EH (cell line): ENCODE data around the gene ATP8B3.
"Not testable (repeated sequence)": the region's sequence is repeated elsewhere in the genome, so short reads cannot be mapped to it uniquely, and the experiment has no call there.

Experiments
- DNase-seq: peaks from one replicate; pipeline ENCODE4 v3.0.0-alpha.2; 2015; ENCODE audit warnings: low read depth

The ATP8B3 gene

DNA sequence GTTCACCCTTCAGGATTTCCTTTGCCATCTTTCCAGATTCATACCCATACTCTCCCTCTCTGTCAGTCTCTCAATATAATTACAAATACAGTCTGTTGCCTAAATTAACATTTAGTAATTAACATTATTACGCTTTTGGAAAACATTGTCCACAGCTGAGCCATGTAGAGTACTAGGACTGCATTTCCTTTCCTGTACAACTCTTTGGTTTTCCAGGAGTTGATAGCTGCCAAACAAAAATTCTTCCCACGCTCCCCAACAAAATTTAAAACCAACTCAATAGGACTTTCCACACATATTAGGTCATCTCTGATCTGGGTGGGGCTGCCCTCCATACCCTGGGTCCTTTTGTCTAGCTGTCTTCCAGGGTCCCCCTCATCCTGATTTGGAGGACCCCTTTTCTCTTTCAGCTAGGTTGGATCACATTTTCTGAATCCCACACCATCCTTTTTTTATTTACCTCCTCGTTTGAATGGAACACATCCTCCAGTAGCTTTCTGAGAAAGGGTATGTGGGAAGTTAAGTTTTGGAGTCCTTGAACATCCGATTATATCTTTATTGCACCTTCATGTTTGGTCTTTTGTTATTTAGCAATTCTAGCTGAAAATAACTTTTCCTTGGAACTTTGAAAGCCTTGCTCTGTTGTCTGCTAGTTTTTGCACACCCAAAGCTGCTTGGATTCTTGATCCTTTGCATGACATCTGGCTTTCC lies 41.1 kb downstream of the ATP8B3 start:
- no peak for DNase-seq

- no peak for DNase-seq
Measured at GRCh38 chr19:1769645-1769985, 42.5 kb downstream of the ATP8B3 start.

GRCh38 chr19:1768918-1769644 lies 43.0 kb downstream of the ATP8B3 start:
- DNase-seq = no peak

- DNase-seq = peak; percentile 25
Measured at GRCh38 chr19:1768248-1768647, 43.8 kb downstream of the ATP8B3 start.

- DNase-seq = peak; percentile 34
Measured at GRCh38 chr19:1767464-1767933, 44.6 kb downstream of the ATP8B3 start.

- no peak for DNase-seq
Measured at GRCh38 chr19:1766800-1767352, 45.2 kb downstream of the ATP8B3 start.

GRCh38 chr19:1765904-1766799 lies 45.9 kb downstream of the ATP8B3 start:
- DNase-seq = no peak

GRCh38 chr19:1765232-1765903 lies 46.7 kb downstream of the ATP8B3 start:
- DNase-seq = peak; percentile 30

- no peak for DNase-seq
Measured at GRCh38 chr19:1764729-1765128, 47.3 kb downstream of the ATP8B3 start.

DNA sequence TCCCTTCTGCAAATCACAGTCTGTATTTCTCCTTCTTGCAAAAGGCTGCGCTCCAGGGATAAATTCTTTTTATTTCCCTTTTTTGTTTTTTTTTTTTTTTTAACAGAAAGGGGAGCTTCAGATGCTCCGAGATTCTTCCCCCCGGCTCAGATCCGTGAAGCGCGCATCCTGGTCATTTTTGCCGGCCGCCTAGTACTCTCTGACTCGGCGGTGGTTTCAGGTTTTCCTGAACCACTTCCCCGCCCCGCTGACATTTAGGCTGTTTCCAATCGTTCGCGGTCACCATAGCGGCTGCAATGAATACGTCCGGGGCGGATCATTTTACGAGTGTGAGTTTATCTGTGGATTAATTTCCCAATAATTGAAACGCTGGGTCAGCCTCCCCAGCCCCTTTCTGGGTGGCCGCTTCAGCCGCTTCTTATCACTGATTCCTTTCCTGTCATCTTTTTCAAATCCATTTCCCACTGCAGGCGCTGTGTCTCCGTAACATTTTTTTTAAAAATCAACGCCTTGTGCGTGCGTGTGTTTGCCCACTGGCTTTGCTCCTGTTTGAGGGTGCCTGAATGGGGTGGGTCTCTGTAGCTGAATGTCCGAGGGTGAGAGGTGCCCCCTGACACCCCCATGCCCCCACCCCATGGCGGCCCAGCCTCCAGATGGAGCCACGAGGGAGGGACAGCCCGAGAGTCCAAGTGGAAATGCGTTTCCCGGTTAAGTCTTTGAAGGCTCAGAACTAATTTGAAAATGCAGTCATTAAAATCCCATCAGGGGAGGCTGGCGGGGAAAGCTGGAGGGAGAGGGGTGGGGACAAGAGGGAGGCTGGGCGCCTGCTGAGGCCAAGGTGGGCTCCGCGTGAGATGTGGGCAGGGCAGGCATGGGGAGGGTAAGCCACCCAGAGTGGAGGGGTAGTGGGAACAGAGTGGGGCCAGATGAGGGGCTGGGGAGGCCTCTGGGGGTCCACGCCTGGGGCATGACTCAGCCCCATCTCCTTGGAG lies 48.1 kb downstream of the ATP8B3 start:
- no peak for DNase-seq

DNA sequence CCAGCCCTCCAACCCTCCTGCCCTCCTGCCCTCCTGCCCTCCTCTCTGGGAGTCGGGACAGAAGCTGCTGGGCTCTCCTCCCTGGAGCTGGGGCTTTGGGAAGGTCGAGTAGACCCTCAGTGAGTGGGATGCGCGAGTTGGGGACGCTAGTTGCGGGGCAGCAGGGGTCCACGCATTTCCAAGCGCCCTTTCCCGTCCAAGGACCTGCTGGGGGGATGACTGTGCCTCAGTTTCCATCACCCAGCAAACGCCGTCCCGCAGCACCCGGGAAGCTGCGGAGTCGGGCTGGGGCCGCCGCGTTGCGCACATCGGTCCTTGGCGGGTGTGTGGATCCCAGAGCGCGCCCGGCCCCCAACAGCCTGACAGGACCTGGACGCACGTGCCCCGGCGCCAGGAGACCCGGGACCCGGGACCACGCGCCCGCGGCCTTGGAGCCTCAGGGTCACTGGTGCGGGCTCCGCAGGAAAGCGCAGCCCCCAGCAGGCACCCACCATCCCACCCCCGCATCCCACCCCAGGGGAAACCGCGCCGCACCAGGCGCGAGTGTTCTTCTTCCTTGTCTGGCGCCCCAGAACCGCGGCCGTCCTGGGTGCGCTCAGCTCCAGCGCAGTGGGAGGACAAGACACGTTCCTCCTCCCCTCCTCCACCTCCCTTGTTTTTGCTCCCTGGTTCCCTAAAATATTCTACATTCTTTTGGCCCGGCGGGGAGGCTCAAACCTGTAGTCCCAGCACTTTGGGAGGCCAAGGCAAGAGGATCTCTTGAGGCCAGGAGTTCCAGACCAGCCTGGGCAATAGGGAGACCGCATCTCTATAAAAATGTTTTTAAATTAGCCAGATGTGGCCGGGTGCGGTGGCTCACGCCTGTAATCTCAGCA lies 49.6 kb downstream of the ATP8B3 start:
- DNase-seq = no peak

DNA sequence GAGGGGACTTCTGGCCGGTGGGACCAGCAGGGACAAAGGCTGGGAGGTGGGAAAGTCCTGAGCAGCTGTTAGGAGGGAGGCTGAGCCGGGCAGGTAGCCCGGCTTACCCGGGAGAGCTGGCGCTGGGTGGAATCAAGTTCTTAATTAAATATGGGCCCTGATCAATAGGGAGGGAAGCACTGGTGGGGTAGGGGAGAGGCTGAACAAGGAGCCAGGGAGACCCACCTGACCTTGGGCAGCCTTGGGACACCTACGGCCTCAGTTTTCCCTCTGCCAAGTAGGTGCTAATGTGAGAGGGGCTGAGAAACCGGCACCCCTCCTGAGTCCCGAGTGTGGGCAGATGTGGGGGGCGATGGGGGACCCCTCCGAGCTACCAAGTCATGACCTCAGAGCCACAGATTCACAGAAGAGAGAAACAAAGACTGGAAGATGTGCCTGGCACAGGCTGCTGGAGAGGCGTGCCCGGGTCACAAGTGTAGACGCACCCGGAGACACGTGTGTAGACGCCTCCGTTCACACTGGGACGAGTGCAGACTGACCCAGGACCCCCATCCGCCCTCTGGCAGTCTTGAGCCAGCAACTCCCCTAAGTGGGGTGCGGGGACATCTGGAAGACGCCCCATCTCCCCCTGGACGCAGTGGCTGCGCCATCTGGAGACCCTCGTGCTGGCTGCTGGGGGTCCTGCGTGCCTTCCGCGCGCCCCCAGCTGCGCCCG lies 50.4 kb downstream of the ATP8B3 start:
- DNase-seq = no peak

- not testable (repeated sequence) for DNase-seq
Measured at GRCh38 chr19:1760786-1761527, 51.1 kb downstream of the ATP8B3 start.

- no peak for DNase-seq
Measured at GRCh38 chr19:1760020-1760419, 52.1 kb downstream of the ATP8B3 start.

DNA sequence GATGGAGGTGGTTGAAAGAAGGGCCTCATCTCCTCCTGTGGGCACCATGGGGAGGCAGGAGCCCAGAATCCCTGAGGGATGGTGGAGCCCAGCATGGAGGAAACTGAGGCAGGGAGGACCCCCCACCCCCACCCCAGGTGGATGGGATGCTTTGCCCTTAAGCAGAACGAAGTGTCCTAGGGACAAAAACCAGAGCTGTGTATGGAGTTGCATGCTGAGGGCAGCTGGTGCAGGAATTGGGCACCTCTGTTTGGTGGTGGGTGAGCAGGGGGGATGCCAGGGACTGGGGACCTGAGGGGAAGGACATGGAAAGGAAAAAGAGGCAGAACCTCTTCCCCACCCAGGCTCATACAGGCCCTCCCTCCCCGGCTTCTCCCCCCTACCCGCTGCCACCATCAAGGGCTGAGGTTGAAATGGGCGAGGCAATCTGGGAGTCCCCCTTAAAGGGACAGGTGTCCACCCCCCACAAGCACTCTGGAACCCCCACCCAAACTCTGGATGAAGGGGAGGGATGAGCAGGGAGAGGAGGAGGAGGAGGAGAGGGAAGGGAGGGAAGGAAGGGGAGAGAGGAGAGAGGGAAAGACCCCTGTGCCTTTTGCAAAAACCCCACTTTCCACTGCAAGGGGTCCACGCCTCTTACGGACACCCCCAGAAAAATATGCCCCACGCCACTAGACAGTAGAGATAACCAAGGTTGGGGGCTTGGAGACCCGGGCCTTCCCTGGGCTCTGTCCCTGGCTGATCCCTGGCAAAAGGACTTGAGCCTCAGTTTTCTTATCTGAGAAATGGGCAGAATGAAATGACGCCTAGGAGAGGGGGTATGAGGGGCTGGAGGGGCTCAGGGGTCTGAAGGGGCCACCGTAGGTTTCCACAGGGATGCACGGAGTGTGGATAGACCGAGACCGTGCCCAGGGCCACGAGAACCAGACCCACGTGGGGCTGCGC lies 52.8 kb downstream of the ATP8B3 start:
- DNase-seq = no peak

DNA sequence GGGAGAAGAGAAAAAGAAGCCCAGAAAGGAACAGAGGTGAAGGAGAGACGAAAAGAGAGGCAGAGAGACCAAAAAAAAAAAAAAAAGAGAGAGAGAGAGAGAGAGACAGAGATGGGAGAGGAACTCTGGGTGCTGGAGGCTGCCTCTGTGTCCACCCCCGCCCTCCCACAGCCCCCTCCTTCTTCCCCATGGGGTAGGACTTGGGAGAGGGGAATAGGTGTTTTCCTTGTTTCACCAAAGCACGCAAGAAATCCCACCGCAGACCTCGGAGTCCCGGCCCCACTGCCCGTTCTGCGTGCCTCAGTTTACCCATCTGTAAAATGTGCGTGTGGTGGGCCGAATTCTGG lies 53.9 kb downstream of the ATP8B3 start:
- DNase-seq = no peak
